ENCODE results near the gene UTP14C.
"Not testable (repeated sequence)": the region's sequence is repeated elsewhere in the genome, so short reads cannot be mapped to it uniquely, and the experiment has no call there.

The UTP14C gene

DNA sequence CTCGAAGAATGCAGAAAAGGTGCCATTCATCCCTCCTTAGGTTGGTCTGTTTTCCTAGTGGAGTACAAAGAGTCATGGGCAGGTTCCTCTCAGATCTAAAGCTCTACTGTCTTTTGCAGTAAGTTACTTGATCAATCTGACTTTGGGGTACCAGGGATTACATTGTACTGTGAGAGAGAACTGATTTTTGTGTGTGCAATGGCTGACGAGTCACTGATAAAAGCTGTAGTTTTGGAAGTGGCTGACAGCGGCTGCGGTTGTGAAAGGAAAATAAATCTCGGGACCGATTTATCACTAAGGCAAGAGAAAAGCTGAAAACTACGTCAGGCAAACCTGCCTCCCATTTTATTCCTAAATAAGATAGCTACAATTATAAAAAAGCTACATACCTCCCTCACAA, 26.9 kb downstream of the UTP14C start:
- DNase-seq, result no peak

DNA sequence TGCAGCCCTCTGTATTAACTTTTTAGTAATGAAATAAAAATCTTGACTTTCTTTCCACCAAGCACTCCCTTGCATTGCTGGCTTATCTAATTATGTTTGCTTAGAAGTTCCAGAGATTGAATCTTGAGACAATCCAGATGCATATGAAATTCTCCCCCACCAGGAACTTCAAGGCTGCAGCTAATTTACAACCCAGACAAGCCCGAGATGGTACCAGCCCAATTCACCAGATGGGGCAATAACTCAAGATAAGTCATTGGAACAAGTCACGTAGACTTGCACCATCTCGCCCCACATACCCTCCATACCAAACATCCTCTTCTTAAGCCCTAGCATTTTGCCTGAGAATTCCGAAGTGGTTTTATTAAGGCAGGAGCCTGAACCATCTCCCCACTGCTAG, 29.0 kb downstream of the UTP14C start:
- DNase-seq, result no peak

- DNase-seq, result not testable (repeated sequence)
Measured at GRCh38 chr13:52061064-52061463, 36.6 kb downstream of the UTP14C start.

- no peak for DNase-seq
Measured at GRCh38 chr13:52061587-52061986, 37.1 kb downstream of the UTP14C start.

DNA sequence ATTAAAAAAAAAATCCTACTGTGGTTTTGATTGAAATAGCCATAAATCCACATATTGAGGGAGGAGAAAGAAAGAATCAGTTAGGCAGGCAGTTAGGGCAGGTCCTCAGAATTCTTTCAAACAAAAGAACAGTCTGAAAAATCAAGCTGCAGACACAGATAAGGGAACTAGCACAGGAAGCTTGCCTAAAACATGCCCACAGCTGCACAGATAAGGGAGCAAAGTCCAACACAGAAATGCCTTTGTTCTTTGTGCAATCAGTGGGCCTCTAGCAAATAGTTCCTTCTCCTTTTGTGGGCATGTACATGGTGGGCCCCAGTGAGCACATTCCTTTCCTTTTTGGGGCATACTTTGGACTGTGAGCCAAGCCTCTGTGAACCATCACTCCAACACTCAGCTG, 42.7 kb downstream of the UTP14C start:
- DNase-seq, result no peak

DNA sequence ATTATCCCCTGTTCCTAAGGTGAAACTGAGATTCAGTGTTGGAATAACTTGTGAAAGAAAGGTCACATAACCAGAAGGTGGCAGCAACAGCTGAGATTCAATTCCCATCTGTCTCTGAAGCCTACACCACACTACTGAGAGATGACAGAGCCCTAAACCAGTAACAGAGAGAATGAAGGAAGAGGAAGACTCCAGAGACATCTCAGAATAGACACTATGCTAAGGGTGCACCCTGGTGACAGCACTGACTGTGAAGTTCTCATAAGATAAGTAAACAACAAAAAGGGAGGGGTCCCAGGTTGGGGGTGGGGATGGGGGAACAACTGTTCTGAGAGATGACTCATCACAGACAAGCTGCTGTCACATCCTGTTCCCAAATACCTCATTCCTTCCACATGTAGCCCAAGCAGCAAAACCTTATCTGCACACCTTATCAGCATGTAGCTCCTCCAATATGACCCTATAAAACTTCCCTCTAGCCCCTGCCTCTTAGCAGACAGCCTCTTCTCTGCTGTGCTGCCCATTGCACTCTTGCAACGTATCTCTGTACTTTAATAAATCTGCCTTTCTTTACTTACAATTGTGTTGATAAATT, 46.5 kb downstream of the UTP14C start:
- no peak for DNase-seq
